Transverse colon (tissue), 3 donors: ENCODE results near the gene EPHB2.

Source experiments
- CTCF ChIP-seq, 5 experiments: fragments of 200-600 bp in 3 of 5; fragments of 450-650 bp in 2 of 5; sonication (generic) in 3 of 5; IDR thresholded peaks; 1 replicate in 2 of 5; 2 replicates in 3 of 5; pipeline ENCODE4 v1.5.1; 2016 to 2017; ENCODE audit warnings: antibody characterized with exemption in 5 of 5, inconsistent platforms in 3 of 5, mild to moderate bottlenecking in 2 of 5, moderate library complexity in 1 of 5
- POLR2A ChIP-seq: fragments of 450-650 bp; IDR thresholded peaks from one replicate; pipeline ENCODE4 v1.6.1; 2016; ENCODE audit warnings: antibody characterized with exemption, mild to moderate bottlenecking, moderate library complexity

- TF ChIP-seq POLR2A: no peak
- no peak for TF ChIP-seq CTCF (IDR thresholded peaks at IDR 0.05)
These were observed 39.5 kb downstream of the EPHB2 start for GRCh38 chr1:22749919-22750684.
